Astrocyte (in vitro differentiated cells and primary cell): Measurements from ENCODE around the gene GBA2. TPM values are rescaled to one million over a fixed set of nuclear protein-coding genes. Genes with fewer than 3 reads are reported as not detected.

Experiments used
- DNase-seq: peaks from one replicate; pipeline ENCODE4 v3.0.0-alpha.2; 2010; ENCODE audit warnings: low read depth
- FAIRE-seq: peaks from 2 replicates; lab custom pipeline; 2011; peaks lifted over from hg19 to GRCh38; lab: Jason Lieb, UNC
- H2AFZ ChIP-seq: 2 replicates; pipeline ENCODE4 v1.6.0; 2012; ENCODE audit warnings: low read depth, low read length, inconsistent platforms
- H3K27ac ChIP-seq: 2 replicates; pipeline ENCODE4 v1.5.1; 2011; ENCODE audit warnings: low read depth, low read length, inconsistent platforms
- H3K27me3 ChIP-seq: 2 replicates; pipeline ENCODE4 v1.6.0; 2011; ENCODE audit warnings: low read length, inconsistent platforms; ENCODE audit not compliant: insufficient read depth
- H3K36me3 ChIP-seq: 2 replicates; pipeline ENCODE4 v1.5.1; 2011; ENCODE audit warnings: low read length, inconsistent platforms; ENCODE audit not compliant: insufficient read depth
- H3K4me1 ChIP-seq: 2 replicates; pipeline ENCODE4 v1.5.1; 2011; ENCODE audit warnings: low read length, inconsistent platforms; ENCODE audit not compliant: insufficient read depth
- H3K4me2 ChIP-seq: 2 replicates; pipeline ENCODE4 v1.6.0; 2012; ENCODE audit warnings: low read length, inconsistent platforms
- H3K4me3 ChIP-seq: 2 replicates; pipeline ENCODE4 v1.5.1; 2011; ENCODE audit warnings: low read depth, mild to moderate bottlenecking, low read length, inconsistent platforms; ENCODE audit not compliant: insufficient read depth
- H3K79me2 ChIP-seq: 2 replicates; pipeline ENCODE4 v1.6.0; 2012; ENCODE audit warnings: mild to moderate bottlenecking, low read length, inconsistent platforms; ENCODE audit not compliant: insufficient read depth
- H3K9ac ChIP-seq: 2 replicates; pipeline ENCODE4 v1.6.0; 2012; ENCODE audit warnings: mild to moderate bottlenecking, low read length, inconsistent platforms
- H3K9me3 ChIP-seq: 2 replicates; pipeline ENCODE4 v1.5.1; 2012; ENCODE audit warnings: low read depth, mild to moderate bottlenecking, low read length, inconsistent platforms; ENCODE audit not compliant: insufficient read depth
- H4K20me1 ChIP-seq: 2 replicates; pipeline ENCODE4 v1.6.0; 2012; ENCODE audit warnings: low read length, inconsistent platforms; ENCODE audit not compliant: insufficient read depth
- H3K27ac Mint-ChIP-seq: one replicate; pipeline ENCODE4 v1.8.0; 2021; ENCODE audit warnings: mild to moderate bottlenecking, mixed read lengths; ENCODE audit not compliant: unreplicated experiment
- H3K27me3 Mint-ChIP-seq: one replicate; pipeline ENCODE4 v1.8.0; 2021; ENCODE audit warnings: low read depth, mixed read lengths; ENCODE audit not compliant: unreplicated experiment
- H3K36me3 Mint-ChIP-seq: one replicate; pipeline ENCODE4 v1.8.0; 2021; ENCODE audit warnings: low read depth, mixed read lengths; ENCODE audit not compliant: unreplicated experiment
- H3K4me1 Mint-ChIP-seq: one replicate; pipeline ENCODE4 v1.8.0; 2021; ENCODE audit warnings: low read depth, mixed read lengths; ENCODE audit not compliant: unreplicated experiment
- H3K4me3 Mint-ChIP-seq: one replicate; pipeline ENCODE4 v1.8.0; 2021; ENCODE audit warnings: mild to moderate bottlenecking, moderate library complexity, mixed read lengths; ENCODE audit not compliant: unreplicated experiment
- H3K9me3 Mint-ChIP-seq: one replicate; pipeline ENCODE4 v1.8.0; 2021; ENCODE audit warnings: mild to moderate bottlenecking, mixed read lengths; ENCODE audit not compliant: unreplicated experiment
- CTCF ChIP-seq: IDR thresholded peaks from 2 replicates; pipeline ENCODE4 v1.5.1; 2011; ENCODE audit warnings: low read depth, mild to moderate bottlenecking, inconsistent platforms, low read length, moderate library complexity; ENCODE audit not compliant: insufficient read depth
- EZH2 ChIP-seq: IDR thresholded peaks from 2 replicates; pipeline ENCODE4 v1.6.1; 2012; ENCODE audit warnings: mild to moderate bottlenecking, low read length, inconsistent platforms; ENCODE audit not compliant: insufficient read depth
- total RNA-seq: library from RNA; stranded (reverse); gene quantifications from 2 replicates; pipeline ENCODE4 v1.2.1, GENCODE V29; 2021

Gene GBA2
- total RNA-seq, 1 donor from 2014 or later: 42.5 TPM

- Histone ChIP-seq H3K9me3 (no peaks in the 10 kb centered on the region), H3K27me3 (no peaks in the 10 kb centered on the region), H3K9ac (no peak overlapping the region), H3K4me1 (no peaks in the 10 kb centered on the region), H3K79me2 (peaks cover 92% of the 10 kb centered on the region), H3K36me3 (peaks cover 95% of the 10 kb centered on the region), H3K27ac (no peak overlapping the region), H3K4me2 (no peak overlapping the region), H4K20me1 (peaks cover 96% of the 10 kb centered on the region), H2AFZ (no peak overlapping the region), H3K4me3 (no peak overlapping the region)
- Mint-ChIP-seq H3K36me3 (peaks cover 51% of the 10 kb centered on the region), H3K9me3 (no peaks in the 10 kb centered on the region), H3K4me1 (peaks cover 14% of the 10 kb centered on the region), H3K27ac (no peak overlapping the region), H3K4me3 (no peak overlapping the region), H3K27me3 (no peaks in the 10 kb centered on the region)
- TF ChIP-seq EZH2: no peak
- FAIRE-seq: no peak
- DNase-seq: no peak
Observed at GRCh38 chr9:35719546-35719945, 29.5 kb downstream of the GBA2 start.

GRCh38 chr9:35718721-35719511 is 30.1 kb downstream of the GBA2 start:
- H3K79me2 ChIP-seq: peaks cover 92% of the 10 kb centered on the region
- no peaks in the 10 kb centered on the region for H3K9me3 ChIP-seq
- Mint-ChIP-seq H3K36me3 (peaks cover 47% of the 10 kb centered on the region), H3K27ac (no peak overlapping the region), H3K4me3 (no peak overlapping the region), H3K27me3 (no peaks in the 10 kb centered on the region), H3K9me3 (no peaks in the 10 kb centered on the region), H3K4me1 (peaks cover 12% of the 10 kb centered on the region)
- no peak overlapping the region for H2AFZ ChIP-seq
- H3K4me3 ChIP-seq: no peak overlapping the region
- DNase-seq: no peak
- no peak overlapping the region for H3K27ac ChIP-seq
- H3K27me3 ChIP-seq: no peaks in the 10 kb centered on the region
- peaks cover 96% of the 10 kb centered on the region for H4K20me1 ChIP-seq
- H3K4me2 ChIP-seq: no peak overlapping the region
- no peak for TF ChIP-seq CTCF
- TF ChIP-seq EZH2: no peak
- no peak overlapping the region for H3K9ac ChIP-seq
- no peak for FAIRE-seq
- H3K36me3 ChIP-seq: peaks cover 95% of the 10 kb centered on the region
- no peaks in the 10 kb centered on the region for H3K4me1 ChIP-seq

- H3K36me3 ChIP-seq: peaks cover 94% of the 10 kb centered on the region
- no peaks in the 10 kb centered on the region for H3K27me3 ChIP-seq
- no peaks in the 10 kb centered on the region for H3K9me3 ChIP-seq
- Mint-ChIP-seq H3K4me1 (peaks cover 12% of the 10 kb centered on the region), H3K27me3 (no peaks in the 10 kb centered on the region), H3K27ac (no peak overlapping the region), H3K9me3 (no peaks in the 10 kb centered on the region), H3K4me3 (no peak overlapping the region), H3K36me3 (peaks cover 43% of the 10 kb centered on the region)
- no peak overlapping the region for H2AFZ ChIP-seq
- H3K4me2 ChIP-seq: no peak overlapping the region
- no peaks in the 10 kb centered on the region for H3K4me1 ChIP-seq
- no peak for TF ChIP-seq CTCF
- no peak for TF ChIP-seq EZH2
- FAIRE-seq: no peak
- H4K20me1 ChIP-seq: peaks cover 98% of the 10 kb centered on the region
- H3K9ac ChIP-seq: no peak overlapping the region
- no peak for DNase-seq
- peaks cover 87% of the 10 kb centered on the region for H3K79me2 ChIP-seq
- no peak overlapping the region for H3K4me3 ChIP-seq
- no peak overlapping the region for H3K27ac ChIP-seq
Observed at GRCh38 chr9:35717132-35717870, 31.7 kb downstream of the GBA2 start.
